Adipocyte (in vitro differentiated cells): ENCODE results near the gene TMEM135.

Experiments used
- DNase-seq: peaks from one replicate; pipeline ENCODE4 v3.0.0-alpha.2; 2015; ENCODE audit warnings: low read depth
- H3K27me3 ChIP-seq: replicated peaks from 2 replicates; pipeline ENCODE4 v1.7.0; 2013; ENCODE audit warnings: mild to moderate bottlenecking, low read length, moderate library complexity; ENCODE audit not compliant: control insufficient read depth, insufficient read depth
- H3K36me3 ChIP-seq: 2 replicates; pipeline ENCODE4 v1.7.0; 2013; ENCODE audit warnings: low read length, mild to moderate bottlenecking, moderate library complexity; ENCODE audit not compliant: control insufficient read depth, insufficient read depth, severe bottlenecking
- H3K4me1 ChIP-seq: 2 replicates; pipeline ENCODE4 v1.7.0; 2013; ENCODE audit warnings: mild to moderate bottlenecking, low read length, moderate library complexity; ENCODE audit not compliant: control insufficient read depth, insufficient read depth
- H3K4me3 ChIP-seq: 2 replicates; pipeline ENCODE4 v1.7.0; 2013; ENCODE audit warnings: mild to moderate bottlenecking, low read length, moderate library complexity
- H3K9ac ChIP-seq: 2 replicates; pipeline ENCODE4 v1.7.0; 2013; ENCODE audit warnings: mild to moderate bottlenecking, low read length, moderate library complexity
- H3K9me3 ChIP-seq: 2 replicates; pipeline ENCODE4 v1.7.0; 2013; ENCODE audit warnings: mild to moderate bottlenecking, low read length, moderate library complexity; ENCODE audit not compliant: control insufficient read depth

TMEM135 gene

GRCh38 chr11:87361891-87362290 is 324.2 kb downstream of the TMEM135 start:
- Histone ChIP-seq H3K27me3 (peaks cover 5% of the 10 kb centered on the region), H3K4me1 (no peaks in the 10 kb centered on the region), H3K4me3 (no peak overlapping the region), H3K9ac (no peak overlapping the region), H3K36me3 (peaks cover 29% of the 10 kb centered on the region), H3K9me3 (no peaks in the 10 kb centered on the region)
- DNase-seq, result no peak

GRCh38 chr11:87366346-87366745 is 328.6 kb downstream of the TMEM135 start:
- Histone ChIP-seq H3K9me3 (no peaks in the 10 kb centered on the region), H3K27me3 (peaks cover 5% of the 10 kb centered on the region), H3K4me3 (no peak overlapping the region), H3K9ac (no peak overlapping the region), H3K4me1 (peaks cover 9% of the 10 kb centered on the region), H3K36me3 (peaks cover 29% of the 10 kb centered on the region)
- DNase-seq, result no peak

- no peak for DNase-seq
- Histone ChIP-seq H3K9ac (no peak overlapping the region), H3K36me3 (peaks cover 29% of the 10 kb centered on the region), H3K9me3 (no peaks in the 10 kb centered on the region), H3K4me1 (peaks cover 9% of the 10 kb centered on the region), H3K4me3 (no peak overlapping the region), H3K27me3 (peaks cover 6% of the 10 kb centered on the region)
Observed at GRCh38 chr11:87366763-87367405, 329.1 kb downstream of the TMEM135 start.

- no peaks in the 10 kb centered on the region for H3K9me3 ChIP-seq
- H3K4me1 ChIP-seq, result peaks cover 14% of the 10 kb centered on the region
- no peak for DNase-seq
Observed at GRCh38 chr11:87368151-87368550, 330.4 kb downstream of the TMEM135 start.

GRCh38 chr11:87368858-87369480 is 331.2 kb downstream of the TMEM135 start:
- no peak for DNase-seq
- Histone ChIP-seq H3K9ac (no peak overlapping the region), H3K9me3 (no peaks in the 10 kb centered on the region), H3K4me3 (no peak overlapping the region), H3K36me3 (peaks cover 8% of the 10 kb centered on the region), H3K27me3 (peaks cover 8% of the 10 kb centered on the region), H3K4me1 (peaks cover 21% of the 10 kb centered on the region)

More at GRCh38 chr11:87368151-87368550, 330.4 kb downstream of the TMEM135 start:
- Histone ChIP-seq H3K27me3 (peaks cover 10% of the 10 kb centered on the region), H3K36me3 (peaks cover 17% of the 10 kb centered on the region), H3K4me3 (no peak overlapping the region), H3K9ac (no peak overlapping the region)

- Histone ChIP-seq H3K9ac (no peak overlapping the region), H3K9me3 (no peaks in the 10 kb centered on the region), H3K27me3 (peaks cover 5% of the 10 kb centered on the region), H3K4me1 (peaks cover 30% of the 10 kb centered on the region), H3K4me3 (no peak overlapping the region), H3K36me3 (peaks cover 6% of the 10 kb centered on the region)
- DNase-seq, result no peak
Observed at GRCh38 chr11:87369888-87370287, 332.2 kb downstream of the TMEM135 start.

- Histone ChIP-seq H3K9ac (no peak overlapping the region), H3K4me3 (no peak overlapping the region), H3K4me1 (peaks cover 30% of the 10 kb centered on the region), H3K27me3 (peaks cover 5% of the 10 kb centered on the region), H3K9me3 (no peaks in the 10 kb centered on the region), H3K36me3 (peaks cover 6% of the 10 kb centered on the region)
- DNase-seq, result no peak
Observed at GRCh38 chr11:87372065-87372464, 334.3 kb downstream of the TMEM135 start.
